C4-2B (cell line): ENCODE data around the gene DIRAS1.

ENCODE experiments used
- CTCF ChIP-seq: fragments of 450-650 bp; conservative IDR thresholded peaks from 2 replicates; pipeline ENCODE4 v1.5.1; 2017; ENCODE audit warnings: mild to moderate bottlenecking
- ZFX ChIP-seq: fragments of 450-650 bp; IDR thresholded peaks from 2 replicates; pipeline ENCODE4 v1.6.1; 2017

GRCh38 chr19:2759362-2759761, 38.2 kb upstream of the DIRAS1 start:
- no peak for TF ChIP-seq CTCF
- TF ChIP-seq ZFX = no peak
